IMR-90 (cell line): ENCODE results near the gene NOD2.

Experiments
- BHLHE40 ChIP-seq: fragments of 150-350 bp; IDR thresholded peaks from 2 replicates; pipeline ENCODE4 v1.6.1; 2016; ENCODE audit warnings: mild to moderate bottlenecking, low read depth, low read length
- CEBPB ChIP-seq: IDR thresholded peaks from 2 replicates; pipeline ENCODE4 v1.6.1; 2012; ENCODE audit warnings: low read depth, low read length, improper control_type of control experiment
- FOS ChIP-seq: fragments of 150-350 bp; IDR thresholded peaks from 2 replicates; pipeline ENCODE4 v1.6.1; 2016; ENCODE audit warnings: low read depth, low read length
- MAFK ChIP-seq: IDR thresholded peaks from 2 replicates; pipeline ENCODE4 v1.6.1; 2012; ENCODE audit warnings: low read depth, low read length, improper control_type of control experiment
- MAZ ChIP-seq: IDR thresholded peaks from 2 replicates; pipeline ENCODE4 v1.6.1; 2012; ENCODE audit warnings: low read depth, mild to moderate bottlenecking, low read length, improper control_type of control experiment, moderate library complexity, borderline replicate concordance
- MXI1 ChIP-seq: IDR thresholded peaks from 2 replicates; pipeline ENCODE4 v1.6.1; 2012; ENCODE audit warnings: low read depth, mild to moderate bottlenecking, low read length, moderate library complexity, borderline replicate concordance
- NFE2L2 ChIP-seq: fragments of 150-350 bp; IDR thresholded peaks from 2 replicates; pipeline ENCODE4 v1.6.1; 2016; ENCODE audit warnings: low read depth, mild to moderate bottlenecking, low read length
- POLR2A ChIP-seq: IDR thresholded peaks from 2 replicates; pipeline ENCODE4 v1.6.1; 2012; ENCODE audit warnings: mild to moderate bottlenecking, low read depth, low read length
- RAD21 ChIP-seq: IDR thresholded peaks from 2 replicates; pipeline ENCODE4 v1.6.1; 2012; ENCODE audit warnings: low read length, improper control_type of control experiment
- SMC3 ChIP-seq: fragments of 150-350 bp; IDR thresholded peaks from 2 replicates; pipeline ENCODE4 v1.6.1; 2016; ENCODE audit warnings: low read depth, mild to moderate bottlenecking, antibody characterized with exemption, low read length, moderate library complexity
- TF ChIP-seq, protein P1 (sequence below): conservative IDR thresholded peaks from 2 replicates; pipeline ENCODE4 v1.5.1; 2012; ENCODE audit warnings: mild to moderate bottlenecking, low read depth, low read length, improper control_type of control experiment
- TF ChIP-seq, protein P2 (sequence below): fragments of 150-350 bp; IDR thresholded peaks from 2 replicates; pipeline ENCODE4 v1.6.1; 2017; ENCODE audit warnings: mild to moderate bottlenecking, antibody characterized with exemption, low read length, low read depth

DNA sequence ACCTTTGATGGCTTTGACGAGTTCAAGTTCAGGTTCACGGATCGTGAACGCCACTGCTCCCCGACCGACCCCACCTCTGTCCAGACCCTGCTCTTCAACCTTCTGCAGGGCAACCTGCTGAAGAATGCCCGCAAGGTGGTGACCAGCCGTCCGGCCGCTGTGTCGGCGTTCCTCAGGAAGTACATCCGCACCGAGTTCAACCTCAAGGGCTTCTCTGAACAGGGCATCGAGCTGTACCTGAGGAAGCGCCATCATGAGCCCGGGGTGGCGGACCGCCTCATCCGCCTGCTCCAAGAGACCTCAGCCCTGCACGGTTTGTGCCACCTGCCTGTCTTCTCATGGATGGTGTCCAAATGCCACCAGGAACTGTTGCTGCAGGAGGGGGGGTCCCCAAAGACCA lies 17.6 kb downstream of the NOD2 start:
- TF ChIP-seq, protein P1, sequence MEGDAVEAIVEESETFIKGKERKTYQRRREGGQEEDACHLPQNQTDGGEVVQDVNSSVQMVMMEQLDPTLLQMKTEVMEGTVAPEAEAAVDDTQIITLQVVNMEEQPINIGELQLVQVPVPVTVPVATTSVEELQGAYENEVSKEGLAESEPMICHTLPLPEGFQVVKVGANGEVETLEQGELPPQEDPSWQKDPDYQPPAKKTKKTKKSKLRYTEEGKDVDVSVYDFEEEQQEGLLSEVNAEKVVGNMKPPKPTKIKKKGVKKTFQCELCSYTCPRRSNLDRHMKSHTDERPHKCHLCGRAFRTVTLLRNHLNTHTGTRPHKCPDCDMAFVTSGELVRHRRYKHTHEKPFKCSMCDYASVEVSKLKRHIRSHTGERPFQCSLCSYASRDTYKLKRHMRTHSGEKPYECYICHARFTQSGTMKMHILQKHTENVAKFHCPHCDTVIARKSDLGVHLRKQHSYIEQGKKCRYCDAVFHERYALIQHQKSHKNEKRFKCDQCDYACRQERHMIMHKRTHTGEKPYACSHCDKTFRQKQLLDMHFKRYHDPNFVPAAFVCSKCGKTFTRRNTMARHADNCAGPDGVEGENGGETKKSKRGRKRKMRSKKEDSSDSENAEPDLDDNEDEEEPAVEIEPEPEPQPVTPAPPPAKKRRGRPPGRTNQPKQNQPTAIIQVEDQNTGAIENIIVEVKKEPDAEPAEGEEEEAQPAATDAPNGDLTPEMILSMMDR, result no peak
- TF ChIP-seq, protein P2, sequence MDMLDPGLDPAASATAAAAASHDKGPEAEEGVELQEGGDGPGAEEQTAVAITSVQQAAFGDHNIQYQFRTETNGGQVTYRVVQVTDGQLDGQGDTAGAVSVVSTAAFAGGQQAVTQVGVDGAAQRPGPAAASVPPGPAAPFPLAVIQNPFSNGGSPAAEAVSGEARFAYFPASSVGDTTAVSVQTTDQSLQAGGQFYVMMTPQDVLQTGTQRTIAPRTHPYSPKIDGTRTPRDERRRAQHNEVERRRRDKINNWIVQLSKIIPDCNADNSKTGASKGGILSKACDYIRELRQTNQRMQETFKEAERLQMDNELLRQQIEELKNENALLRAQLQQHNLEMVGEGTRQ, result no peak
- TF ChIP-seq POLR2A (no peak), BHLHE40 (no peak), SMC3 (no peak), RAD21 (no peak), FOS (no peak), MXI1 (no peak), CEBPB (no peak), MAFK (no peak), MAZ (no peak), NFE2L2 (no peak)
